ENCODE measurements around the gene SNTG2. TPM values are rescaled to one million over a fixed set of nuclear protein-coding genes. Genes with fewer than 3 reads are reported as not detected.

The SNTG2 gene
- total RNA-seq, 4 donors from 2014 or later: 3.3 to 7.4 (median 4.5) TPM

DNA sequence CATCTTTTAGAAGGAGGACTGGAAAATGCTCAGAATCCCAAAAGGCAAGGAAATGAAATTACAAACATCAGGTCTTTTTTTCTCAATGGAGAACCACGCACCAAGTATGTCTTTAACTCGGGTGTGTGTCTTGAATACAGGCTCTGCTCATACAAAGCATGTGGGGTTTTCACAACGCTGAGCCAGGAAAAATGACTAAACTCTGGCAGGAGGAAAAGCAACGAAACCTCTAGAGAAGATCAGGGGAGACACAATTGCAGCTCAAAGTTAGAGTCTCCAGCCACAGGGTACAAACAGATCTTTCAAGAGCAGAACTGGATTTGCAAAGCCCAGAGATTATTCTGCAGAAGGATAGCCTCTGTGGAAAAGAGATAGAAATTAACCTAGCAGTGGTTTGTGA lies 419.8 kb downstream of the SNTG2 start:
- no peak for TF ChIP-seq POLR2A (IDR thresholded peaks at IDR 0.05; ENCODE audit: low read depth)
- TF ChIP-seq POLR2AphosphoS5 (IDR thresholded peaks at IDR 0.05): no peak
- TF ChIP-seq, protein P1, sequence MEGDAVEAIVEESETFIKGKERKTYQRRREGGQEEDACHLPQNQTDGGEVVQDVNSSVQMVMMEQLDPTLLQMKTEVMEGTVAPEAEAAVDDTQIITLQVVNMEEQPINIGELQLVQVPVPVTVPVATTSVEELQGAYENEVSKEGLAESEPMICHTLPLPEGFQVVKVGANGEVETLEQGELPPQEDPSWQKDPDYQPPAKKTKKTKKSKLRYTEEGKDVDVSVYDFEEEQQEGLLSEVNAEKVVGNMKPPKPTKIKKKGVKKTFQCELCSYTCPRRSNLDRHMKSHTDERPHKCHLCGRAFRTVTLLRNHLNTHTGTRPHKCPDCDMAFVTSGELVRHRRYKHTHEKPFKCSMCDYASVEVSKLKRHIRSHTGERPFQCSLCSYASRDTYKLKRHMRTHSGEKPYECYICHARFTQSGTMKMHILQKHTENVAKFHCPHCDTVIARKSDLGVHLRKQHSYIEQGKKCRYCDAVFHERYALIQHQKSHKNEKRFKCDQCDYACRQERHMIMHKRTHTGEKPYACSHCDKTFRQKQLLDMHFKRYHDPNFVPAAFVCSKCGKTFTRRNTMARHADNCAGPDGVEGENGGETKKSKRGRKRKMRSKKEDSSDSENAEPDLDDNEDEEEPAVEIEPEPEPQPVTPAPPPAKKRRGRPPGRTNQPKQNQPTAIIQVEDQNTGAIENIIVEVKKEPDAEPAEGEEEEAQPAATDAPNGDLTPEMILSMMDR (IDR thresholded peaks at IDR 0.05): no peak
- TF ChIP-seq EP300 (IDR thresholded peaks at IDR 0.05): no peak
- no peaks in the 10 kb centered on the region for H3K27me3 ChIP-seq
- intact Hi-C loops (cut with DNase I): no loop called here
- DNase-seq (ENCODE audit: extremely low spot score): no peak
- 55% methylated on average over 4 of the region's 4 CpGs for WGBS
- no peak overlapping the region for H3K4me3 ChIP-seq
- H3K9me3 ChIP-seq: no peaks in the 10 kb centered on the region
- H3K4me1 ChIP-seq: no peaks in the 10 kb centered on the region
- H3K36me3 ChIP-seq: no peaks in the 10 kb centered on the region
- no peak overlapping the region for H3K27ac ChIP-seq (replicated peaks in 1 of 4)

DNA sequence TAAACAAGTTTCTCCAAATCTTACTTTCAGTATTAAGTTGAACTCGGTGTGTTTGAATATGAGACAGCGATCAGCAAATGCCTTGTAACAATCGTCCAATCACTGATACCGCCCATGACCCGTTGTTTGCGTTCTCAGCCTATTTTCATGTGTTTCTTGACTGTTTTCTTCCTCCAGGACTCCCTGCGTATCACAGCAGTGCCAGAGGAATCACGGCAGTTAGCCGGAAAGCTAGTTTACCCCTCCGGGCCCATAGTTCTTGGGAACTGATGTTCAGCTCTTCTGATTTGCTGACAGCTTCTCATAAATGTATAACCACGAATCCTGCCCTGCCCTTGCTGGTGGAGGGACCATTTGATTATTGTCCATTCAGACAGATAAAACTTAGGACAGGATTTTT lies 420.4 kb downstream of the SNTG2 start:
- no peak for TF ChIP-seq POLR2AphosphoS5 (IDR thresholded peaks at IDR 0.05)
- TF ChIP-seq, protein P1 (IDR thresholded peaks at IDR 0.05): no peak
- H3K27me3 ChIP-seq: no peaks in the 10 kb centered on the region

DNA sequence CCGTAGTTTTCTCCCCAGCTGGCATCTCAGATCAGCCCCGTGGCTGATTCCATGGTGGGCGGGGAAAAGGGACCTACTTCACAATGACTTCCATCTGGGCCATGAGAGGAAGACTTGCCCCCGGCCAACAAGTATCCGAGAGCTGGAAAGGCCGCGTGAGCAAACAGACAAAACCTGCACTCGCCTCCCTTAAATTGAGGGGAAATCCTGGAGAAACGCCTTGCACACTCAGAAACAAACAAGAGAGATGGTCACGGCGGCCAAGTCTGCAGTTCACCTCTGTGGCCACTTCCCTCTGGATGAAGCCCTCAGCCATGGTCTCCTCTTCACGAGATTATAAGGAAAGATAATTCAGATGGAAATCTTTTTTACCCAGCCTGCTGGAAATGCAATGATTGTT lies 423.2 kb downstream of the SNTG2 start:
- TF ChIP-seq EP300 (IDR thresholded peaks at IDR 0.05) (no peak), POLR2AphosphoS5 (IDR thresholded peaks at IDR 0.05) (peak in 1 of 2 donors; percentile 36), POLR2A (IDR thresholded peaks at IDR 0.05; ENCODE audit: low read depth) (no peak)
- H3K27ac ChIP-seq (replicated peaks in 1 of 4): peak overlapping the region; percentile 1 to 48 (median 45)
- H3K27me3 ChIP-seq: peaks cover 0 to 9% (median 0%) of the 10 kb centered on the region in 4 donors
- no peaks in the 10 kb centered on the region for H3K9me3 ChIP-seq
- H3K4me3 ChIP-seq: peak overlapping the region; percentile 36 to 41 (median 38)
- intact Hi-C loops (cut with DNase I): no loop called here
- H3K4me1 ChIP-seq: no peaks in the 10 kb centered on the region
- WGBS: 72% methylated on average over 12 of the region's 12 CpGs
- H3K36me3 ChIP-seq: no peaks in the 10 kb centered on the region
- no peak for DNase-seq (ENCODE audit: extremely low spot score)

More for the DNA sequence above, 420.4 kb downstream of the SNTG2 start:
- 92% methylated on average over 11 of the region's 11 CpGs for WGBS
- Histone ChIP-seq H3K4me1 (no peaks in the 10 kb centered on the region), H3K27ac (replicated peaks in 1 of 4) (no peak overlapping the region), H3K9me3 (no peaks in the 10 kb centered on the region), H3K4me3 (no peak overlapping the region), H3K36me3 (no peaks in the 10 kb centered on the region)
- intact Hi-C loops (cut with DNase I): no loop called here
- no peak for DNase-seq (ENCODE audit: extremely low spot score)

DNA sequence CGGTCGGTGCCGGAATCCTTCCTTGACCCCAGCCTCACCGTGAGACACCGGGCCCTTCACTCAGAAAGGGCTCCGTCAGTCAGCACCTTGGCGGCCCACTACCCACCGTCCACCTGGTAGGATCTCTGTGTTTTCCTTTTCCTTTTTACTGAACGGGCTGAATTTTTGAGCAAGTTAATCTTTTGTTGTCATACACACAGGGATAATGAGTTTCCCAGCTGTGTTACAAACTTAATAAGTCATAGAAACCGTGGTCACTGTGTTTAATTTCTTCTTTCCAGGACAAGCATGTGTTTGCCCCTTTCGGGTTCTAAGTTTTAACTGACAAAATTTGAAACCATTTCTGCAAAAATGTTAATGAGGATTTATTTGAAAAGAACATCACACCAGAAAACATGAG lies 423.6 kb downstream of the SNTG2 start:
- 53% methylated on average over 11 of the region's 11 CpGs for WGBS
- Histone ChIP-seq H3K4me1 (no peaks in the 10 kb centered on the region), H3K27ac (replicated peaks in 1 of 4) (peak overlapping the region; percentile 1 to 48 (median 45)), H3K27me3 (peaks cover 0 to 13% (median 0%) of the 10 kb centered on the region in 4 donors), H3K9me3 (no peaks in the 10 kb centered on the region), H3K36me3 (no peaks in the 10 kb centered on the region), H3K4me3 (peak overlapping the region; percentile 36 to 41 (median 38))
- intact Hi-C loops (cut with DNase I): no loop called here
- no peak for DNase-seq (ENCODE audit: extremely low spot score)
- TF ChIP-seq EP300 (IDR thresholded peaks at IDR 0.05): no peak
- TF ChIP-seq POLR2A (IDR thresholded peaks at IDR 0.05; ENCODE audit: low read depth): no peak
- TF ChIP-seq, protein P1 (IDR thresholded peaks at IDR 0.05): no peak
- no peak for TF ChIP-seq POLR2AphosphoS5 (IDR thresholded peaks at IDR 0.05)

GRCh38 chr2:1375794-1376193 lies 425.1 kb downstream of the SNTG2 start:
- Histone ChIP-seq H3K4me1 (no peaks in the 10 kb centered on the region), H3K4me3 (peak overlapping the region; percentile 36 to 41 (median 38)), H3K9me3 (no peaks in the 10 kb centered on the region), H3K27ac (replicated peaks in 1 of 4) (no peak overlapping the region), H3K27me3 (peaks cover 0 to 15% (median 0%) of the 10 kb centered on the region in 4 donors), H3K36me3 (no peaks in the 10 kb centered on the region)
- no peak for TF ChIP-seq EP300 (IDR thresholded peaks at IDR 0.05)
- TF ChIP-seq, protein P1 (IDR thresholded peaks at IDR 0.05): no peak
- TF ChIP-seq POLR2A (IDR thresholded peaks at IDR 0.05; ENCODE audit: low read depth): no peak
- TF ChIP-seq POLR2AphosphoS5 (IDR thresholded peaks at IDR 0.05): no peak
- WGBS: 85% methylated on average over 14 of the region's 14 CpGs
- intact Hi-C loops (cut with DNase I): no loop called here
- DNase-seq (ENCODE audit: extremely low spot score): no peak

Data from esophagus muscularis mucosa (tissue), 4 donors.